ENCODE results near the gene ALOX12B.

The ALOX12B gene

DNA sequence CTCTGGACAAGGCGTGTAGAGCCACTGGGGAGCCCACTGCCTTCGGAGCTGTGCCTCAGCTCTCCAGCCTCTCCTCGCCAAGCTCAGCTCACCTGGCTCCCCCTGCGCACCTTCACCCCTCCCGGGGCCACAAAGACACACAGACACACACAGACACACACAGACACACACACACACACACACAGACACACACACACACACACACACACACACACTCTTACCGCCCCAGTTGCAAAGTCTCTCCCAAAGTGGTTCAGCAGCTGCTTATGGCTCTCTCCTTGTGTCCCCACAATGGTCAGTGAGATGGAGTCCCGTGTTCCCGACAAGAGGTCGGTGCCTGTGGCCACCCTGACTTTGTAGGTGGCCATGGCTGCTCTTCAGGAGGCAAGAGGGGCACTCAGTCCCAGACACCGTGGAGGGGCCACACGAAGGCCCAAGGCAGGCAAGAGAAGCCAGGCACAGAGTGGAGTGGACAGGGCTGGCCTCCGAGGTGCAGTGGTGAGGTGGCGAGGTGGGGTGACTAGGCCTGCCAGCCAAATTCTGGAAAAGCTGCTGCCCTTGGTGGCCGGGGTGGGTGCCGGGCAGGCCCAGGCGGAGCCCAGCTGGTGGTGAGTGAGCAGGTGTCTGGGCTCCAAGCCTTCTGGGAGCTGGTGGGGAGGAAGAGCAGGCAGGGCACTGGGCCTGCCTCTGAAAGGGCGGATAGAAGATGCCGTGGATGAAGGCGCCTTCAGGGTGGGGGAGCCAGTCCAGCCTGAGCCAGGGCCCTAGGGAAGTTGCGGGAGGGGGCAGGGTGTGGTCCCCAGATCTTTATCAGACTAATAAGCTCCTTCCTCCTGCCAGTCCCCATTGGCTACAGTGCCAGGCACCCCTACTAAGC is at the start of gene ALOX12B:
TSS of gene ALOX12B (minus strand) at position 642 of the 877 bp plus-strand sequence. CDS start at position 368, 274 bp downstream.
- DNase-seq (ENCODE audit: low read depth): no peak

DNA sequence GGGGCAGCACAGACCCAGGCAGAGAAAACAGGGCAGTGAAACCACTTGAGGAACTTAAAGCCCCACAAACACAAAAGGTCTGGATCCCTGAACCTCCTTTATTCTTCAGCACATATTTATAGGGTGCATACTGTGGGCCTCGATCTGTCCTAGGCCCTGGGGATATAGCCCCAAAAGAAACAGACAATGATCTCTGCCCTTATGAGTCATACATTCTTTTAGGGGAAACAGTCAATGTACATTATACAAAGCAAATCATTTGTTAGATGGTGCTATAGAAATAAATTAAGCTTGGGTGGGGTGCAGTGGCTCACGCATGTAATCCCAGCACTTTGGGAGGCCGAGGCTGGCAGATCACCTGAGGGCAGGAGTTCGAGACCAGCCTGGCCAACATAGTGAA is 46.4 kb upstream of the ALOX12B start:
- no peak for DNase-seq (ENCODE audit: low read depth)

DNA sequence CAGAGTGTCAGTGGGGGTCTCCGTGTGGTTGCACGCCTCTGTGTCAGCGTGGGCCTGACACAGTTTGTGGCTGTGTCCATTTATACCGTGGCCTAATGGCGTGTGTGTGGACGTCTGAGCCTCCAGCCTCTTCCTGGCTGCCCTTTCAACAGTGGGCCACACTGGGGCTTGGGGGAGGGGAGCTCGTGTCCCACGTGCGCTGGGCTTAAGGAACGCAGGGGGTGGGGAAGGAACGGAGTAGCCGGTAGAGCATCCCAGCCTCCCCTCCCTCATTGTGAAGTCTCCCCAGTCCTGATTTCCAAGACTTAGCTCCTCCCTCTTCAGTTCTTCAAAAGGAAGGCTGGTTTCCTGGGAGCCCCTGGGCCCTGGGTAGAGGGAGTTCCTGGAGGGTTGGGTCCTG is 45.9 kb upstream of the ALOX12B start:
- DNase-seq (ENCODE audit: low read depth): no peak

DNA sequence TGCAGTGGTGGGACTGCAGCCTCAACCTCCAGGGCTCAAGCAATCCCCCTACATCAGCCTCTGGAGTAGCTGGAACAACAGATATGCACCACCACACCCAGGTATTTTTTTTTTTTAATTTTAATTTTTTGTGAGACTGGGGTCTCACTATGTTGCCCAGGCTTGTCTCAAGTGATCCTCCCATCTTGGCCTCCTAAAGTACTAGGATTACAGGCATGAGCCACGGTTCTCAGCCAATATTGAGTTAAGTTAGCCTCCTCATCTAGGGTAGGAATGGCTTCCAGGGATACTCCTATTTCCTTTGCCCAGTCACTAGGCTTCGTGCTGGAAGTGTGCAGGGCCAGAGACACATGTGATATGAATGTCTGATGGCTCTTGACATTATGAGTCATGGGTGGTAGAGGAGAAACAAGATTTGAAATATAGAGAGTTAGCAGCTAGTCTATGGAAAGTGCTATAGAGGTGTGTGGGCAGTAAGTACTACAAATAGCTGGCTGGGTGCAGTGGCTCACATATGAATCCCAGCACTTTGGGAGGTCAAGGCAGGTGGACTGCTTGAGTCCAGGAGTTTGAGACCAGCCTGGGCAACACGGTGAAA is 44.4 kb upstream of the ALOX12B start:
- no peak for DNase-seq (ENCODE audit: low read depth)

DNA sequence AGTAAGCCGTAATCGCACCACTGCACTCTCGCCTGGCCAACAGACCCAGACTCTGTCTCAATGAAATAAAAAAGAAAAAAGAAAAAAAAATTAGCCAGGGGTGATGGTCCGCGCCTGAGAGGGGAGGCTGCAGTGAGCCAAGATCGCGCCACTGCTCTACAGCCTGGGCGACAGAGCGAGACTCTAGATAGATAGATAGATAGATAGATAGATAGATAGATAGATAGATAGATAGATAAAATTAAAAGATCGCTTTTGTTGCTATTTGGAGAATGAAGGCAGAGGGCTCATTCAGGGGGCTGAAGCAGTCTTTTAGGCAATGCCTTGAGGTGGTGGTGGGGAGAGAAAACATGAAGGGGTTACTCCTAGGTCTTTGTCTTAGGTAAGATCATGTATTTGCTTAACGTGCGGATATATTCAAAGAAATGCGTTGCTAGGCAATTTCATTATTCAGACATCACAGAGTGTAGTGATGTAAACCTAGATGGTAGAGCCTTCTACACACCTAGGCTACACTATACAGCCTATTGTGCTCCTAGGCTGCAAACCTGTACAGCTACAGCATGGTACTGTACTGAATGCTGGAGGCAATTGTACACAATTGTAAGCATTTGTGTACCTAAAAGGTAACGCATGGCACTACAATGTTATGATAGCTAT is 40.7 kb upstream of the ALOX12B start:
- no peak for DNase-seq (ENCODE audit: low read depth)

DNA sequence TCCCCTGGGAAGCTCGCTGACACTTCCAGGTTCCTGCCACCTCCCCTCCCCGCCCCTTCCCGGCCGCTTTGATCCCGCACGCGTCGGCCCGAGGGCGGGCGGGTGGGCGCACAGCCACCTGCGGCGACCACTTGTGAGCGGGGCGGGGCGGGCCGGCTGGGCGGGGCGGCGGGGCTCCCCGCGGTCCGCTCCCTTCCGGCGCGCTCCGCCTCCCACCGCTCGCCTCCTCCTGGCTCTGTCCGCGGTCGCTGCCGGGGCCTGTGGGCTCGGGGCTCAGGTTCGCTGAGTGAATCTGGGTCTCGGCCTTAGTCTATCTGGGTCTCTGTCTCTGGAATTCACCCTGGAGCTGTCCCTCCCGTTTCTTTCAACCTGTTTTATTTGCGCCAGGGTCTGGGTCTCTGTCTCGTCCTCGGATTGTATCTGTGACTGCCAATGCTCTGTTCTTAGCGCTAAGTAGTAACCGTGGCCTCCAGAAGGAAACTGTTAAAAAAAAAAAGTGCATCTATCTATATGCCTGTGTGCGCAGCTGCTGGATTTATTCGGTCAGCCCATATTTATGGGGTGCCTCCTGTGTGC is 39.1 kb upstream of the ALOX12B start:
- DNase-seq (ENCODE audit: low read depth): no peak

DNA sequence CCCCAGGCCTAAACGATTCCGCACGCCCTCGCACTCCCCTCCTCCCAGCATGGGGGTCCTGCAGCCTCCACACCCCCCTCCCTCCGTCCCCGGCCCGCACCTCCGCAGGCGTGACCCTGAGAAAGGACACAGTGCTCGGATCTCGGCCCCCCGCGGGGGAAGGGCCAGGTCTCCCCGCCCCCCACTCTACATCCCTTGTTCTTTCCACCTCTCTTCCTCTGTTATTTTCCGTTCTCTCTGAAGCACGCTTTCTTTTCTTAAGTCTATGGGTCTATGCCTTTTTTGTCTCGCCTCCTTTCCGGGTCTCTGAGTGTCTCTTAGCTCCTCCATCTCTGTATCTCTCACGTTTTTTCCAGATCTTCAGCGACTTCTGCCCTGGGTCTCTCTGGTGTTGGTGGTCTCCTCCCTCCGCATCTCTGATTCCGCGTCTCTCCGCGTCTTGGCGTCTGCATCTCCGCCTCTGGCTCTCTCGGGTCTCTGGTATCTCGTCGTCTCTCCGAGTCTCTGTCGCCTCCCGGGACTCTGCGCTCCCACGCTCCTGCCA is 38.5 kb upstream of the ALOX12B start:
- DNase-seq (ENCODE audit: low read depth): no peak

DNA sequence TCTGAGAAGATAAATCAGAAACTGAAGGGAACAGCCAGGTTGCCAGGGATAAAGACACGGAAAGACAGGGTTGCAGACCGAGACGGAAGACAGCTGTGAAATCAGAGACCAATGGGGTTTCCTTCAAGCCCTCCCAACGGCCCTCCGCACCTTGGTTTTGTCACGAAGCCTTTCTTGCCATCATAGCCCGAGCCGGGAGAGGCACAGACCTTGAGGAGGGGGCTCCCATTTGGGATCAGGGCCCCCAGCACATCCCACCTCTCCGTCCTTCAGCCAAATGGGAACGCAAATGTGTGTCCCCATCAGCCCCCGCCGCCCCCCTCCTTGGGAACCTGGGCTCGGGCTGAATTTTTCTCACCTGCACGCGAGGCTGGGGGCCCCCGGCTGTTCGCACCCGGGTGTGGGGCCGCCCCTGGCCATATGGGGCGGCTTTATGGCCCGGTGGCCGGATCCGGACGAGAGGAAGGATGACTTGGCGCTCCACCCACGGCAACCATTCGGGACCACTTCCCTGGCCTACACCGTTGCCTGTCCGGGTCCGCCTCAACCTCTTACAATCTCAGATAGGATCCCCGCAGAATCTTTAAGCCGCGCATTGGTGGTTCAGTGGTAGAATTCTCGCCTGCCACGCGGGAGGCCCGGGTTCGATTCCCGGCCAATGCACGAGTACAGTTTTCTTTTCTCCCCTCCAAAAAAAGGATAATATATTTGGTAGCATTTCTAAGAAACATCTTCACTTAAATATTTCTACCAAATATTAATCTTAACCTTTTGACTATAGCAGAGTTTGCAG is 37.8 kb upstream of the ALOX12B start:
- DNase-seq (ENCODE audit: low read depth): peak; percentile 80

DNA sequence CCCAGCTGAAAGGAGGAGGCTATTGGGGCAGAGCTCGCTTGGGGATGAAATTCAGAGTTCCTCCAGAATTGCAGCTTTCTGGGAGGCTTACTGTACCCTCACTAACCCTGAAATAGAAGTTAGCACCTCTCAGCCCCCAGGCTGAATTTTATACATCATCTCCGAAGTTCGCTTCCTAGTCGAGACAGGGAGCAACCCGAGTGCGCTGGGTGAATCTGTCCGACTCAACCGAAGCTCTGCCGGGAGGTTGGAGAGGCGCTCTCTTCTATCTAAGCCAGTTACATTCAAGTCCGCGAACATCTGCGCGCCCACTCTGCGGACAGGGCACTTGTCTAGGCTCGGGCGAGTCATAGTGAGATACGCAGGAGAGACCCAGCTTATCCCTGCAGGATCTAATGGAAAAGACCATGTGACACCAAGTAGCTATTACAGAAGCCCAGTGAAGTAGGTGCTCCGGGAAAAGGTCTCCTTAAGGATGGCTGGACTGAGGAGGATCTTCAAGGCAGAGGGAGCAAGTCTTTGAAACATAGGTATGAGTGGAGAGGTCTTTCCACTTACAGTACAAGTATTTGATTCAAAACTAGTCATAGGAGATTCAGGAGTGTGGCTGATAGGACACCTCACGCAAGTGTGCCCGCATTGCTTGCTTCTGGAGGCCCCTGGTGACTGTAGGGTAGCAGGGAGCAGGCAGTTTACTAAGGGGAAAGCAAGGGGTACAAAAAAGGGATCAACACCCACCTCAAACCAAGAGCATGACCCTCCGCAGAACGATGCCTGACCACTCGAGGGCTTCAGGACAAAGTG is 37.0 kb upstream of the ALOX12B start:
- DNase-seq (ENCODE audit: low read depth): no peak

DNA sequence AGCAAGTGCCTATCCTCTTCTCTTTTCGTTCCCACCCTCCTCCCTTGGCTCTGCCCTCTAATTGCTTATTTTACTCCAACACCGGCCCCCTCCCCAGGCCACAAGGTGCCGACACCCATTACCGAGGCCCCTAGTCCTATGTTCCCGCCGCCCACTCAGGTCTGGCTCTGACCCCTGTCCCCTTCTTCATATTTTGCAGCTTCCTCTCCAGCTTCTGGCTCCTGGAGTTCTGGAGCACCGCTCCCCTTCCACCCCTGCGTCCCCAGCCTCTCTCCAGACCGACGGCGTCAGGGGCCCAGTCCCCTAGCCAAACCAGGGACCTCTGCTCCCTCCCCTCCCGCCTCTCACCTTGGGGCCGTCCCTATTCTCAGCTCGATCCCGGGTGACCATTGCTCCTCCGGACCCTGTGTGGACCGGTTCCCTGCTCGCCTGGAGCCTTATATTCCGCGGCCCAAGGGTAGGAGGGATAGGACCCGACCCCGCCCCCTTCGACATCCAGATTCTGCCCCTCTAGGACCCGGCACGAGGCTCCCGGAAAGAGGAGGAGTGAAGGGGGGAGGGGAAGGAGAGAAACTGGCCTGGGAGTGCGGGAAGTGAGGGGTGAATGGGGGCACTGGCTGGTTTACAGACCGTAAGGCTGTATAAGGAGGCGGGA is 36.3 kb upstream of the ALOX12B start, which contains the start of gene HES7:
TSS of gene HES7 (minus strand) at position 412 of the 655 bp plus-strand sequence. CDS start at position 390, 22 bp downstream.
- DNase-seq (ENCODE audit: low read depth): no peak

DNA sequence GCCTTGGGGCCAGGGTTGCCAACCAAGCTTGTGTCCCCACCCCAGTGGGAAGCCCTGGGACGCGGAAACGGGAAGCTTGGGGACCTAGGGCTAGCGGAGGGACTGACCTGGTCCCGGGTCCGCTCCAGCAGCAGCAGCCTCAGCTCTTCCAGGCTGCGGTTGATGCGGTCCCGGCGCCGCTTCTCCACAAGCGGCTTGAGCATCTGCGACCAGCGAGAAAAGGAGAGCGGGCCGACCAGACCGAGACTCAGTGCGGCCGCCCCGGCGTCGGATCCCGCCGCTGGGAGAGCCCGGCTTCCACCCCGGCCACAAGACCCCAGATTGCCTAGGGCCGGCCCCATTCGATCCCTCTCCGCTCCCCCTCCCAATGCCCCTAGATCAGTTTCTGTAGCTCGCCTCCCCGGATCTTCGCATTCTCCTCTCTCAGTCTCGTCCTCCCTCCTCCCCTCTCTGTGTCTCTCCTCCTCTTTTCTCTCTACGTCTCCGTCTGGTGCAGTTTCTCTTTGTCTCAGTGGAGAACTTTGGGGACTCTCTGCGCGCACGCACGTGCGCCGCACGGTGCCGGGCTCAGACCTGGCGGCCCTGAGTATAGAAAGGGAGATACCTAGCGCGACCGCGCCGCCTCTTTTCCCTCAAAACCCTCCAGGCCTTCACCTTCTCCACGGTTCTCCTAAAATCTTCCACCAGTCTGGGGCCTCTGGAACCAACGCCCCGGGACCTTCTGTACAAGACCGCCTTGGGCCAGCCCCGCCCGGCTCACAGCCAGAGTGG is 35.6 kb upstream of the ALOX12B start:
- DNase-seq (ENCODE audit: low read depth): no peak

DNA sequence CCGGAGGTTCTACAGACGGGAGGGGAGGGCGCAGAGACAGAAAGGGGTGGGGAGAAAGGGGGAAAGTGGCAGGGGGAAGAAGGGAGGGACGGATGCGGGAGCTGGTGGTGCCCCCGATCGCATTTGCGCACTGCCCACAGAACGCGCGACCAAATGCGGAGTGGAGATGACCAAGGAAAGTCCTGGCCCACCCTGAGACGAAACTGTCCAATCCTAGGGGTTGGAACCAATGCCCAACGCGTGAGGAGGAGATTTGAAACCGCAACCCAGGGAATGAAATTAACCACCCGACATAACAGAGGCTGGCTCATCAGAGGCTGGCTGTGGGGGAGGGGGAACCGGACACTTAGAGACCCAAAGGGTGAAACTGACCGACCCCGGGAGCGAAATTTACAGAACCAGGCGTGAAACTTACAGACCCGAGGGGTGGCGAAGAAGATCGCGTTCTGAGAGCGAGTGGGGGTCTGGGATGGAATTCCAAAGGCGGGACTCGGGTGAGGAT is 35.0 kb upstream of the ALOX12B start:
- no peak for DNase-seq (ENCODE audit: low read depth)

DNA sequence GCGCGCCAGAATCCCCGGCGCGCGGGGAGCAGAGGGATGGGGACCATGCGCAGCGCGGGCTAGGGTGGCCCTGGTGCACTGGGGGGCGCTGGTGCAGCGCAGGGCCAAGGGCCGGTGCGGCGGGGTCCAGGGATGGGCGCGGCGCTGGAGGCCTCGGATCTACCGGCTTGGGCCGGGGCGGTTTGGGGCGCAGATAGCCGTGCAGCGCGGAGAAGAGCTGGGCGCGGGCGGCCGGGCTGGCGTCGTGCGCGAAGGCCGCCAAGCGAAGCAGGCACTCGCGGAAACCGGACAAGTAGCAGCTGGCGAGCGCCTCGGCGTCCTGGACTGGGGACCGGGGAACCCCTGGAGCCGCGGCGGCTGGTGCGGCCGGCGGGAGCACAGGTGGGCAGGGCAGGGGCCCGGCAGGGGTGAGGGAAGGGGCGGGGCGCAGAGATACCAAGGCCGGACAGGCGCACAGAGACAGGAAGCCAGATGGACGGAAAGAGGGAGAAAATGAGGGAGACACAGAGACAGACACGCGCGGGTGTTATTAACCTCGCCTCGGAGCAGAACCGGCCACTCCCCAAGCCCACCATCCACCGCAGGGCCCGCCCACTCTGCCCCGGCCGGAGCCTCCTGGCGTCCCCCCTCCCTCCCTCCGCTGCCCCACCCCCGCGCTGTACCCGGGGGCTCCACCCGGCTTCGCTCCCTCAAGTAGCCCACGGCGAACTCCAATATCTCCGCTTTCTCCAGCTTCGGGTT is 34.3 kb upstream of the ALOX12B start:
- DNase-seq (ENCODE audit: low read depth): no peak

DNA sequence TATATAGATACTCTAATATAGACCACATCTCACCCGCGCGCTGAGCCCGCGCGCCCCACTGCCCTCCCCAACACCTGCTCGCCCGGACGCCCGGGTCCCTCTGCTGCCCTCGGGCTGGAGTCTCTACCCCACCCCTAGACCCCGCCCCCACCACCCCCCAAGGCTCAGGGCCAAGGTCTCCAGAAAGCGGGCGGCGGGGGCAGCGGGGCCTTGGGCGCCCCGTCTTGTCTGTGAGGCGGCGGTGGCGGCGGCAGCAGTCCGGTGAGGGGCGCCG is 33.8 kb upstream of the ALOX12B start:
- no peak for DNase-seq (ENCODE audit: low read depth)

DNA sequence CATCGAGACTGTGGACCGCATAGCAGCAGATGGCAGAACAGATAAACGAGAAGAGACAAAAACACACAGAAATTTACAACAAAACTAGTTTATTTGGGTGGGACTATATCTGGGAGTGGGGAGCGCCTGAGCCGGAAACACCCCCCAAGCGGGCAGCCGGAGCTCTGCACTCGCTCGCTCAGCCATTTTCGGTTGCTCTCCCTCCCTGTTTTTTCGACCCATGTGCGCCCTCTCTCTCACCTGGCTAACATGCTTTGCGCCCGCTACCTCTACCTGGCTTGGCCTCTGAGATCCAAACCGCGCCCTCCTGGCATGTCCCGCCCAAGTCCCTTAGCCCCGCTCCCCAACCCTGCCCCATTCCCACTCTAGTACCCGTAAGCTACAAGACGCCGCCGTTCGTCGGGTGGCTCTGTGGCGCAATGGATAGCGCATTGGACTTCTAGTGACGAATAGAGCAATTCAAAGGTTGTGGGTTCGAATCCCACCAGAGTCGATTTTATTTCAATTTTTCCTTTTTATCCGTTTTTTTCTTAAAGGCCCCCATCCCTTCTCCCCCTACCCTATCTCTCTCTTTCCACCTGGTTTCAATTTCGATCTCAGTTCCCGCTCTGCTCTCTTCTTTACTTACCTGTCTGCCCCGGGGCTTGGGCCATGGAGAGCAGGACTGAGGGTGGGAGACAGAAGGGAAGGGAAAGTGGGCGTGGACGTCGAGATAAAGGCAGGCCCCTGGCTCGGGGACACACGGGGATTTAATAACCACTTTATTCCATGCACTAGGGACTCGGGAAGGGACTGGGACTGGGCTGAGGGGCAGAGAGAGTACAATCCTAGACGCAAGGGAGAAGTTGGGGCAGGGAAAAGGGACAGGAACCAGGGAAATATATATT is 33.2 kb upstream of the ALOX12B start:
- DNase-seq (ENCODE audit: low read depth): peak; percentile 63

DNA sequence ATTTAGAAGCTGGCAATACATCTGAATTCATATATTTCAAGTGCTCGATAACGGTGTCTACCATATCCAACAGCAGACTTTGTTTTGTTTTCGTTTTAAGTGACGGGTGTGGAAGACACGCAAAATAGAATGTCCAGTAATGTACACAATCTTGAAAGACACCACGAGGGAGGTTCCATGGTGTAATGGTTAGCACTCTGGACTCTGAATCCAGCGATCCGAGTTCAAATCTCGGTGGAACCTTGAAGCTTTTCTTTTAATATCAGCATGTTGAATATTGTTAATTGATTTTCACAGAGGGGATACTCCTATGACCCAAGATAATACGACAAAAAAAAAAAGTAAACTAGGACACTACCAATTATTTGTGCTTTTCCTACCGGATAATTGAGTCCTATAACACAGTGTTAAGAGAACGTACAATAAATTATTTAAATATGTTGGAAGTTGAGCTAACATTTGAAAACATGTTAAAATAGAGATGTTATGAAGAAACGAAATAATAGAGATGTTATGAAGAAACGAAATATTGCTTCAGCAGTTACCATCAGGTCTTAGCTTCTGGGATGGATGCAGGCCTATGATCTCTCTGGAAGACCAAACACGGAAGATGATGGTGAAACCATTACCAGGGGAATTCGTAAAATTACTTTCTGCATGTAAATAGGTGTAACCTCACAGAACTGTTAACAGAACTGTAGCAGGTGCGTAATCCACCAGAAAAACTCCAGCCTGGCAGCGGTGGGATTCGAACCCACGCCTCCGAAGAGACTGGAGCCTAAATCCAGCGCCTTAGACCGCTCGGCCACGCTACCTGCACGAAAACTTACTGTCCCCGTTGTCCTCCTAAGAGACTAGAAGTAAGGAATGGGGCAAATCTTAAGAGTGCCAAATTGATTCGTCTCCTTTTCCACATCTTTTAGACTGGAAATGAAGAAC is 32.3 kb upstream of the ALOX12B start:
- DNase-seq (ENCODE audit: low read depth): peak; percentile 71

All from activated T-helper 9 cell treated with anti-CD3 and anti-CD28 coated beads, Interleukin-2, amount 50 U/mL, for 16 hours (primary cell).